GM21723 (cell line): ENCODE results near the gene NOS2.

ENCODE experiments used
- ATAC-seq: cut with Tn5 transposase; IDR thresholded peaks from one replicate; pipeline ENCODE4 v1.9.1; 2021; ENCODE audit warnings: mild to moderate bottlenecking, moderate library complexity; ENCODE audit not compliant: unreplicated experiment

Gene NOS2

GRCh38 chr17:27819145-27819544 is 18.8 kb upstream of the NOS2 start:
- no peak for ATAC-seq

DNA sequence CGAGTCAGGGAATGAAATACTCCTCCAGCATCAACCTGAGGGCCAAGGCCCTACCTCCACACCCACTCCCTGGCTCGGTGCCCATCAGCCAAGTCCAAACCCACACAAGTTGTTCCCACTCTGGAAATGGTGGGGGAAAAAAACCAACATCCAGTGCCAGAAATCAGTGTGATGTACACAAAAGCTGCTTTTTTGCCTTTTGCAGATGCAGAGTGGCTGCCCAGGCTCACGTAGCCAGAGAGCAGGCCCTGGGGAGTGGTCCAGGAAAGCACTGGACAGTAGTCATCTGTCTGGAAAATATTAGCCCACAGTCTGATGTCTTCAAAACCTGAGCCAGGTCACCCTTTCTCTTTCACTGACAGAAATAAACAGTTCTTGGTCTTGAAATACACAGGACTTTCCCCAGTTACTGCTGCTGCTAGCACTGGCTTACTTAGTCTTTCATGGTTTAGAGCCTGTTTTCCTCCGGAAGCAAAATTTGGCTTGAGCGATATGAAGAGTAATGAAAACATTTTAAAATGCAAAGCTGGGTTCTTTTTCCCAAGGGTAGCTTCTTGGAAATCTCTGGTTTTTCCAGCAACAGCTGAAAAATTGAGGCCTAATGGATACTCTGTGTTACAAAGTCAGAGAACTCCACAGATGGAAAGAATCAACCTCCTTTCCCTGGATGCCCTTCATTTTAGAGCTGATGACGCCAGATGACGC is 18.2 kb upstream of the NOS2 start:
- no peak for ATAC-seq

DNA sequence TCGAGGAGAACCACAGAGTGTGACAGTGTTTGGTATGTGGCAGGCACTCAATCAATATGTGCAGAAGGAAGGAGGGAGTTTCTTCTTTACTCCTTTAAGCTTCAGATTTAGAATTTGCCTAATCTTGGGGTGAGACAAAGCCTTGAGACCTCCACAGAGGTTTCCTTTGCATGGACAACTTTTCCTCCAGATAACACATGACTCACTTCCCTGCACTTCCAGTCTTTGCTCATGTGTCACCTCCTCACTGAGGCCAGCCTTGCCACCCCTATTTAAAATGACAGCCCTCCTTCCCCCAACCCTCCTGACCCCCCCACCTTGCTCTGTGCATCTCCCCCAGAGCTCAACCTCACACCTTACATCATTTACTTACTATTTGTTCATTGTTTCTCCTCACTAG is 17.4 kb upstream of the NOS2 start:
- ATAC-seq = no peak

- no peak for ATAC-seq
Measured at GRCh38 chr17:27816946-27817345, 16.6 kb upstream of the NOS2 start.

GRCh38 chr17:27811961-27812360 is 11.6 kb upstream of the NOS2 start:
- no peak for ATAC-seq

GRCh38 chr17:27810902-27811557 is 10.7 kb upstream of the NOS2 start:
- no peak for ATAC-seq

DNA sequence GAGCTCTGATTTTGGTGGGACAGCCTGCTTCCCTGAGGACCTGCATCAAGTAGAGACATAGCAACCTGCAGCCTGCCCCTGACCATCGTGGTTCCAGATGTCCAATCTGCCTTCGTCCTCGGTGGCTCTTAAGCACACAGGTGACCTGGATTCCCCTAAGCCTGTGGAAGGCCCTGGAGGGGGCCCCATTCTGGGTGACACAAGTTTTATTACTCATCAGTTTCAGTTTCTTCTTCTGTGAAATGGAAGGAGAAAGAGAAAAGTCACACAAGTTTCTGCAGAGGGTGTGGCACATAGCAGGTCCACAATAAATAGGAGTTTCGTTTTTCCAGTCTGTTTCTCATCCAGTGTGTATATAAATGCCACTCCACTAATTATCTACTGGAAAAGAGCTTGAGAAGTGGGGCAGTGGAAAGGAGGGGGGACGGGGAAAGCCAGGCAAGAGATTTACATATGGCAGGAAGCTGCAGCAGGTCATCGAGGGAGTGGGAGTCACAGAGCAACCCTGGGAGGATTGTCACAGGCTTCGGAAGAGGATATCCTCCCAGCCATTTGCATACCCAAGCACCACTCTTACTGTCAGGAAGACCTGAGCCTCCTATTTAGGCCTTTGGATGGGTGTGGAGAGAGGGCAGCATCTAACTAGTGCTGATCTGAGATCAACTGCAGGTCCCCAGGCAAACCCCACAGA is 10.0 kb upstream of the NOS2 start:
- peak; percentile 45 for ATAC-seq

- no peak for ATAC-seq
Measured at GRCh38 chr17:27809555-27809954, 9.2 kb upstream of the NOS2 start.

DNA sequence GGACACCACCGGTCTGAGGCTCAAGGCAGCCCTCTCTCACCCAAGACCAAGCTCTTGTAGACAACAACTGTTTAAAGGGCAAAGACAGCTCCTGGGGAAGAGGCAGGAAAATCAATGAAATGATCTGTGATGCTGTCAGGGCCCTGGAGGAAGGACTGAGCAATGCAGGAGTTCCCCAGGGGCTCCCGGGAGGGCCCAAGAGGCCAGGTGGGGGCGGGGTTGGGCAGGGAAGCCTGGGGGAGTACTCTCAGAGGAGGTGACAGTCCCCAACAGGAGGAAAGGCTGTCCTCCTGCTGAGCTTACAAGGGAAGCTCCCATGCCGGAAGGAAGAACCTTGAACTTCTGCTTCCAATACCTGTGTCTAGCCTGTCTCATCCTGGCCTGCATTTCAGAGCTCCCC is 8.3 kb upstream of the NOS2 start:
- ATAC-seq = no peak

DNA sequence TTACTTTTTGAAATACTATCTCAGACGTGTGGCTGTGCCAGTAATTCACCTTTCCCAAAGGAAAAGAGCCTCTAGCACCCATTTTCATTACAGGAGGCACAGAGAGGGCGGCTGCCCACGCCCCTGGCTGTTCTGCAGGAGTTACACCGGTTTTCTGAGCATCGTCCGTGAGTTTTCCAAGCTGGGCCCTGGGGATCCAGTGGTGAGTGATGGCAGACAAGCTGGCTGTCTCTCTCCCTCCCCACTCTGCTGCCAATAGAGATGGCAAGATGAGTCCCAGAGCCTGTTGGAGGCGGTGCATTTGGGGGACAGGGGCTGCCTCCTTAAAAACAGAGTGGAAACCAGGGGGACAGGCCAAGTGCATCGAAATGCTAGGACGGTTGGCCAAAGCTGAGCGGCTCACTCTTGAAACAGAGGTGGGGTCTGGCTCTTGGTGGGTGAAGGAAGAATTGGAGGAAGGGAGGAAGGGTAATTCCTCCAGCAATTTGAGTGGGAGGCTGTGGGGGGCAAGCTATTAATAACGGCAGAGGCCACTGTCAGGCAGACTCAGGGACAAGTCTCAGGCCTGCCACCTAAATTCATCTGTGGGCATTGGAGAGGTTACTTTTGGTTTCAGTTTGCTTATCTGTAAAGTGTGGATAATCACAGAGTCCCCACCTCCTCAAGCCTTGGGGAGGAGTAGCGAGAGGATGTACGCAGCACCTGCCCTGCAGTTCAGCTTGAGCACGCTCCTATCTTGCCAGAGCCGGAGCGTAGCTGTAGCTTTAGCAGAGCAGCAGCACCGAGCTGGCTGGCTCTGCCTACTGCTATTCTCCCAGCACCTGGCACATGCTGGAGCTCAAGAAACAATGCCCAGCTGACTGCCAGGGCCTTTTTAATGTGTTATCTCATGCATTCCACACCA is 7.5 kb upstream of the NOS2 start:
- peak; percentile 60 for ATAC-seq

DNA sequence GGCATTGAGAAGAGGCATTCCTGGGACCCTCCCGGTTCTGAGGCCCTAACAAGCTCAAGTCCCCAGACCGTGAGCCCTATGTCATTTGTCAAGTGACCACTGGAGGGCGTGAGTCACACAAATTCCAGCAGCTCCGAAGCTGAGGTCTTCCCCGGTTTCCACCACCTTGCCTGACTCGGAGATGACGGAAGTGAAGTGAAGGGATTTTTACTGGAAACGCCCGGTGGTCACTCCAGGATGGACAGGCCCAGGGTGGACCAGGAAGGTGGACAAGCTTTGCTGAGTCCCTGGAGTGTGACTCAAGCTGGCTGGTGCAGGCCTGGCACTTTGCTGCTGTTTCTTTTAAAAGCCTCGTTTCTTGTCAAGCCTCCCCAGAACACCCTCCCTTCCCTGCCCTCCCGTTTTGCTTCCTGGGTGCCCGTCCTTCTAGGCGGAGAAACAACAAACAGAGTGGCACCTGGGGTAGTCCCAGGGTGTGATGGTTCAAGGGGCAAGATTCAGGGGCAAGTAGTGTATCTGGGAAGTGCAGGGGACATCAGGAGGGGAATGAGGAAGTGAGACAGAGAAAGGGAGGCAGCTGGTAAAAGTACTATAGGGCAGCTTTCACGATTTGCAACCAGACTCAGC is 5.3 kb upstream of the NOS2 start:
- peak; percentile 45 for ATAC-seq

DNA sequence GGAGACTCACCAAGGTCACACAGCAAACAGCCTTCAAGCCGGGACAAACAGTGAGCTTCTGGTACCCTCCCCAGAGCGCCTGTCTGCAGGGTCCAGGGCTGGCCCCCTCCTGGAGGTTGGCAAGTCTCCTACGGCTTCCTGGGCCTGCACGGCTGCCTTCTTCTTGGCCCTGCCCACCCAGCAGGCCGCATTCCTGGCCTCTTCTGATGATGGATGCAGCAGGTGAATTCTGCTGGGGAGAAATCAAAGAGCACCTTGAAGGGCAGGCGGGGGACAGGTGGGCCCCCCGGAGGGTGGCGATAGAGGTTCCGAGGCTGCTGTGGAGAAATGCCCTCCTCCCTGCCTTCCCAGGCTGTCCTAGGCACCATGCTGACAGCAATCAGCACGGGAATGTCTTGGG is 3.8 kb upstream of the NOS2 start:
- no peak for ATAC-seq

DNA sequence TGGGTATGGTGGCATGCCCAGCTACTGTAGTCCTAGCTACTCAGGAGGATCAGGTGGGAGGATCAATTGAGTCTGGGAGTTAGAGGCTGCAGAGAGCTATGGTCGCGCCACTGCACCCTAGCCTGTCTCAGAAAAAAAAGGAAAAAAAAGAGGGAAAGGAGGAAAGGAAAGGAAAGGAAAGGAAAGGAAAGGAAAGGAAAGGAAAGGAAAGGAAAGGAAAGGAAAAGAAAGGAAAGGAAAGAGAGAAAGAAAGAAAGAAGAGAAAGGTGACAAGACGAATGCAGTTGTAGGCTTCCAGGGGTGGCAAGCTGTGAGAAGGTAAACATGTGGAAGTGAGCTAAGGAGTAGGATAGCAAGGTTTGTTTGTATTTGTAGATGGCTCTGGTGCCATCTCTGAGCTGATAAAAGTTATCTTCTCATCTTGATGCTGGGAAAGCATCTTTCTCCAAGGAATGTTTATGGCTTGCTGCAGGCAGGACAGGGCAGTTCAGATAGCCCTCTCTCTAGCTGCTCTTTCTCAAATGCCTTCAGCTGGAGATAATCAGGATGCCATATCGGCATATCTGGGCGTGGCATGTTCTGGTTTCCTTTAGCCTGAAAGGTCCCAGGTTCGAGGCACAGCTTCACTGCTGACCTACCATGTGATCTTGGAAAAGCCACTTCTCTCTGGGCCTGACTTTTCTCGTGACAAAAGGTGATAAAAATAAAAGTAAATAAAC is 2.8 kb upstream of the NOS2 start:
- ATAC-seq = no peak

DNA sequence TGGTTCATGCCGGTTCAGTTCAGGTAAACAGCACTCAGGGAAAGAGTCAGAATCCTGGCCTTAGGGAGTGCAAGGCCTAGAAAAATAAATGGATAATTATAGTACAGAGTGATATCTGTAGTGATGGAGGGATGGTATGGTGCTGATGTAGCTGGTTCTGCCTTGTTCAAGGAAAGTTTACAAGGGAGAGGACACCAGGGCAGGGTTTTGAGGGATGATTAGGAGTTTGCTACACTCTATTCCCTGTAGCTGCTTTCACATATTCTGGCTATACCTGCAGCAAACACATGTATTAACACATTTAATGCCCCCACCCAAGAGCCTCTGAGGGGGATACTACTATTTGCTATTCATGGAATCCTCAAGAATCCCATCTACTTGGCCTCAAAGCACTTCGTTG is 1.7 kb upstream of the NOS2 start:
- no peak for ATAC-seq

DNA sequence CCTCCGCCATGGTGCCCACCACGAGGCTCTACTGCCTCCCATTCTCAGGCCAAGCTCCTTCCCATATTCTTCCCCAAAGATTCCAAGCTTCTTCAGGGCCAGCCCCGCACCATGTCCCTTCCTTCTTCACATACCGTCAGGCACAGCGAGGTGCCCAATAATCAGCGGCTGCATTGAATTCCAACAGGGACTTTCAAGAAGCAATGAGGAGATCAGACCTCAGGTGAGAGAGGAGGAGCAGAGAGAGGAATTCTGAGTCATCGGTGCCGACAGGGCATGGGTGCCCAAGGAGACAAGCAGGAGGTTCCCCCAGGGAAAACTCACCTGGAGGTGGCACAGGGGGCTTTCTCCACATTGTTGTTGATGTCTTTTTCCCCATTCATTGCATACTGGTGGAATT is 2.0 kb downstream of the NOS2 start:
- no peak for ATAC-seq

DNA sequence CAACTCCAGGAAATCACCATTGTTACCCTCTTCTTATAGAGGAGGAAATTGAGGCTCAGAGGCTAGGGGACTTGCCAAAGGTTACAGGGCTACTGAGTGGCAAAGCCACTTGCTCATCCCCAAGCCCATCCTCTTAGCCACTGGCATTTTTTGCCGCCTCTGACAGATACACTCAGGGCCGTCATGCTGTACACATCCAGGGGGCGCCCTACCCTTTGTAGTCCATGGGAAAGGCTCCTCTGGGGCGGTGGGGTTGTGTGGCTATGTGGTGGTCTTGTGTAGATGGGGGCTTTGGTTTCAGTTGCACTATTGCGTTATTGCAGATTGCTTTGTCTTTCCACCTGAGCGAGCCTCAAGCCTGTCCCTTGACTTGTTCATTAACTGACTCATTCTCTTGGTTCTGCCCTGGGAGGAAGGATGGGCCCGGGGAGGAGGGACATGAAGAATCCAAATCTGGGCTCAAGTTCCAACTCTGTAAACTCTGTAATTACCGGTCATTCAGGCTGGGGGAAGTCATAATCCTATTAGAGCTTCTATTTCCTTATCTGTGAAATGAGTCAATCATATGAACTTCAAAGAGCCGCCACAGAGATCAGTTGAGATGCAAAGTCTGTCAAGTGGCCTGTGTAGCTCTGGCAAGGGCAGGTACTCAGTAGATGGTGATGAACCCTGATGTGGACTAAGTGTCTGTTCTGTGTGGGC is 2.8 kb downstream of the NOS2 start:
- ATAC-seq = no peak

GRCh38 chr17:27793906-27794569 is 6.3 kb downstream of the NOS2 start:
- no peak for ATAC-seq

GRCh38 chr17:27793168-27793905 is 7.0 kb downstream of the NOS2 start:
- no peak for ATAC-seq
